Ovary (tissue), 3 donors: ENCODE data around the gene IGSF21.

ENCODE experiments used
- POLR2A ChIP-seq: fragments of 450-650 bp; IDR thresholded peaks from one replicate; pipeline ENCODE4 v1.6.1; 2017; ENCODE audit warnings: antibody characterized with exemption, mild to moderate bottlenecking, moderate library complexity
- TF ChIP-seq, protein P1 (sequence below), 3 donors: fragments of 450-650 bp in 2 of 3; fragments of 200-600 bp in 1 of 3; IDR thresholded peaks; one replicate each; pipeline versions ENCODE4 v1.5.1 to v1.8.0; 2016 to 2022; ENCODE audit warnings: antibody characterized with exemption in 3 of 3, mild to moderate bottlenecking in 1 of 3
- donor health status: DM: no; HTN: no; CAD: no.

GRCh38 chr1:18315449-18315848, 207.9 kb downstream of the IGSF21 start:
- TF ChIP-seq POLR2A = no peak
- TF ChIP-seq, protein P1, sequence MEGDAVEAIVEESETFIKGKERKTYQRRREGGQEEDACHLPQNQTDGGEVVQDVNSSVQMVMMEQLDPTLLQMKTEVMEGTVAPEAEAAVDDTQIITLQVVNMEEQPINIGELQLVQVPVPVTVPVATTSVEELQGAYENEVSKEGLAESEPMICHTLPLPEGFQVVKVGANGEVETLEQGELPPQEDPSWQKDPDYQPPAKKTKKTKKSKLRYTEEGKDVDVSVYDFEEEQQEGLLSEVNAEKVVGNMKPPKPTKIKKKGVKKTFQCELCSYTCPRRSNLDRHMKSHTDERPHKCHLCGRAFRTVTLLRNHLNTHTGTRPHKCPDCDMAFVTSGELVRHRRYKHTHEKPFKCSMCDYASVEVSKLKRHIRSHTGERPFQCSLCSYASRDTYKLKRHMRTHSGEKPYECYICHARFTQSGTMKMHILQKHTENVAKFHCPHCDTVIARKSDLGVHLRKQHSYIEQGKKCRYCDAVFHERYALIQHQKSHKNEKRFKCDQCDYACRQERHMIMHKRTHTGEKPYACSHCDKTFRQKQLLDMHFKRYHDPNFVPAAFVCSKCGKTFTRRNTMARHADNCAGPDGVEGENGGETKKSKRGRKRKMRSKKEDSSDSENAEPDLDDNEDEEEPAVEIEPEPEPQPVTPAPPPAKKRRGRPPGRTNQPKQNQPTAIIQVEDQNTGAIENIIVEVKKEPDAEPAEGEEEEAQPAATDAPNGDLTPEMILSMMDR (IDR thresholded peaks at IDR 0.05) = no peak
